Retina (tissue), 1 donor: ENCODE data around the gene MCF2L.

Experiments
- DNase-seq: peaks from one replicate; pipeline ENCODE4 v3.0.0-alpha.2; 2016

MCF2L gene

GRCh38 chr13:113129921-113130750, 161.1 kb downstream of the MCF2L start:
- no peak for DNase-seq

- no peak for DNase-seq
These were observed 166.3 kb downstream of the MCF2L start for GRCh38 chr13:113135281-113135760.

- DNase-seq = peak; percentile 58
These were observed 168.8 kb downstream of the MCF2L start for GRCh38 chr13:113137691-113138298.

GRCh38 chr13:113138792-113139551, 170.0 kb downstream of the MCF2L start:
- no peak for DNase-seq

DNA sequence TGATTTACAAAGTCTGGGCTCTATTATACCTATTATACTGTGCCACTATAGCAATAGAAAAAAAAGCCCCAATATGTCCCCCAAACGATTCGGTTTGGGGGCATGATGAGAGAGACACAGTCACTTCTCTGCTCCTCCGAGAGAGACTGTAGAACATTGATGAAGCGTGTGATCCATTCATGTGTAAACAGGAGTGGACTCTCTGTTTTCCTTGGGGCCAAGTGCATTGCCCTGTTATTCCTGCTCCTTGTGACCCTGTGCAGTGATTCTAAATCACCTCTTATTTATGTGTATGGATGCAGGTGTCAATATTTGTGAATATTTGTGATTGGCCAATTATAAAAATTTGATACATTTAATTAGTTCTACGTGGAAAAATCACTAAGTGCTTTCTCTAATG, 170.6 kb downstream of the MCF2L start:
- peak; percentile 46 for DNase-seq

DNA sequence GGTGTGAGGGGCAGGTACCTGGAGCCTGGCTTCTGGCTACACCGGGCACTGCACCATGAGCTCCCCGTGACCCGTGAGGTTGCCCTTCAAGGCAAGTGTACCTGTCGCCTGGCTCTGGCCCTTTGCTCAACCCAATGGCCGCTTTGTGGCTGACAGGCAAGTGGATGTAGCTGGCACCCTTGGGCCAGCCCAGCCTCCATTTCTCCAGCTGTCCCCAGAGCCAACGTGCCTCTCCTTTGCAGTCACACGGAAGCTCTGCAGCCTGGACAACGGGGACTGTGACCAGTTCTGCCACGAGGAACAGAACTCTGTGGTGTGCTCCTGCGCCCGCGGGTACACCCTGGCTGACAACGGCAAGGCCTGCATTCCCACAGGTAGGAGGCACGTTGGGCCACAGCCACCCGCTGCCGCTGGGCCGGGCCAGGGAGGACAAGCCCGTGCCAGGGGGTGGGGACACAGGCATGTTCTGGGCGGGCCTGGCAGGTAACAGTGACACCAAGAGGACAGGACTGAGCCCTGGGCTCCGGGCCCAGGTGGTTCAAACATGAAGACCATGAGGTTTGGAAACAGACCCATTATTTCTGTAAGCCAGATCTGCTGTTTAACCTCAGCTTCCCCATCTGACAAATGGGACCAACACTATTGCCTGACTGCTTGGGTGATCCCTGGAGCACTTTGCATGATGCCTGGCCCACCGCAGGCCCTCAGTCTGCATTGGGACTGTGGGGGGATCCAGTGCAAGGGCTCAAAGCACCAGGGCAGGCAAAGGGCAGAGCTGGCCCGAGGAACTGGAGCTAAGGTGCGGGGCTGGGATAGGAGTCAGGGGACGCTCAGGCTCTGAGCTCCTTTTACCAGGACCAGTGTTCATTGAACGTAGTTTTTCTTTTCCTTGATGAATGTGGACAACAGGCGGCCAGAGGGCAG, 171.9 kb downstream of the MCF2L start:
- DNase-seq = no peak

GRCh38 chr13:113141601-113141970, 172.6 kb downstream of the MCF2L start:
- DNase-seq = no peak

DNA sequence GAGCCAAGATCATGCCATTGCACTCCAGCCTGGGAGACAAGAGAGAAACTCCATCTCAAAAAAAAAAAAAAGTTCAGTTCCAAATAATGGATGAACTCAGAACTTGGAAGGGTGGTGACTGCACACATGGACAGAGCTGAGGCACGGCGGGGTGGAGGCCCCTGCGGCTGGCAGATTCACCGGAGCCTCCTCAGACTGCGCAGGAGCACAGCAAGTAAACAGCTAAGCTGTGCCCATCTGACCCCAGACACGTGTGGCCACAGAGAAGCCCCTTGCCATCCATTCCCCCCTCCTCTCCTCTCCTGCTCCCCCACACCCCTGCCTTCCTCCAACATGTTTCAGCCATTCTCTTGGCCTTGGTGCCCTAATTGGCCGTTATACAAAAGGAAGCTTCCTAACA, 173.9 kb downstream of the MCF2L start:
- DNase-seq = peak; percentile 30

GRCh38 chr13:113143466-113144254, 174.6 kb downstream of the MCF2L start:
- DNase-seq = no peak

- no peak for DNase-seq
These were observed 175.2 kb downstream of the MCF2L start for GRCh38 chr13:113144255-113144629.

GRCh38 chr13:113145496-113145895, 176.5 kb downstream of the MCF2L start:
- no peak for DNase-seq

- no peak for DNase-seq
These were observed 177.0 kb downstream of the MCF2L start for GRCh38 chr13:113145911-113146598.

DNA sequence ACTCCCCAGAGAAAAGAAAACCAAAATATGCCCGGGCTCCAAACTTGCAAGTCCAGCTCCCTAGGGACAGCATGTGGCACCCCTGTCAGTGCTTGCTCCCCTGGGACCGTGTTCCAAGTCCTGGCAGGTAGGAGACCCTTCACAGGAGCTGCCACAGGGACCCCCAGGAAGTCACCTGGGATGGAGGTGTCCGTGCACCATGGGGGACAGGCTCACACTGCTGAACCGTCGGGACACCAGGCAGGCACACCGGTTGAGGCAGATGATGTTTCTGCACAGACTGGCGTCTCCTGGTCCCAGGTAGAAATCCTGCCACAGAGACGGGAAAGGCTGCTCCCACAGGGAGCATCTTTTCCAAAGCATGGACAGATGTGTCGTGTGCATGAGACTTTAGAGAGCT, 177.7 kb downstream of the MCF2L start:
- DNase-seq = no peak

GRCh38 chr13:113147206-113147605, 178.2 kb downstream of the MCF2L start:
- no peak for DNase-seq

DNA sequence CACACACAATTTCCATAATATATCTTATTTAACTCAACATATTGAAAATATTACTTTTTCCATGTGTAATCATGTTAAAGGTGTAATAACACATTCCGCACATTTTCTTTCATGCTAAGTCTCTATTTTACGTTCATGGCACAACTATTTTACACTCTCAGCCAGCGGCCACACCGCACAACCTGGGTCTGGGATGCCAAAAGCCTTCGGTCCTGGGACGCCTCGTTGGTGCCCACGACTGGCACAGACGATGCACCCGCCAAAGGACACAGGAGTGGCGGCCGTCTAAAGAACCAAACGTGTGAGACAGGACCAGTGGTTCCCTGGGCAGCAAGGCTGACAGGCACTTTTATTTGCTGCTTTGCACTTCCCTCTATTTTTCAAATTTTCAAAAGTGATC, 179.4 kb downstream of the MCF2L start:
- DNase-seq = no peak

DNA sequence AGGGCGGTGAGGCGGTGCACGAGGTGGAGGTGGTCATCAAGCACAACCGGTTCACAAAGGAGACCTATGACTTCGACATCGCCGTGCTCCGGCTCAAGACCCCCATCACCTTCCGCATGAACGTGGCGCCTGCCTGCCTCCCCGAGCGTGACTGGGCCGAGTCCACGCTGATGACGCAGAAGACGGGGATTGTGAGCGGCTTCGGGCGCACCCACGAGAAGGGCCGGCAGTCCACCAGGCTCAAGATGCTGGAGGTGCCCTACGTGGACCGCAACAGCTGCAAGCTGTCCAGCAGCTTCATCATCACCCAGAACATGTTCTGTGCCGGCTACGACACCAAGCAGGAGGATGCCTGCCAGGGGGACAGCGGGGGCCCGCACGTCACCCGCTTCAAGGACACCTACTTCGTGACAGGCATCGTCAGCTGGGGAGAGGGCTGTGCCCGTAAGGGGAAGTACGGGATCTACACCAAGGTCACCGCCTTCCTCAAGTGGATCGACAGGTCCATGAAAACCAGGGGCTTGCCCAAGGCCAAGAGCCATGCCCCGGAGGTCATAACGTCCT, 180.0 kb downstream of the MCF2L start:
- no peak for DNase-seq
